Caco-2 (cell line): ENCODE measurements around the gene RBM25. TPM values are rescaled to one million over a fixed set of nuclear protein-coding genes. Genes with fewer than 3 reads are reported as not detected.

Experiments used
- BruUV-seq: library from RNA; stranded (reverse); fragments of 400-500 nt; replicated peaks from 2 replicates; lab custom pipeline; 2021; lab: Mats Ljungman, UMichigan
- CTCF ChIA-PET: fragments of 300-600 bp; sonication (Branson Sonifier 250); formaldehyde crosslinking; loops from one replicate; lab custom pipeline; 2022; ENCODE audit warnings: antibody characterized with exemption; lab: Charles Lee
- POLR2A ChIA-PET: fragments of 300-600 bp; sonication (Branson Sonifier 250); formaldehyde crosslinking; loops from one replicate; lab custom pipeline; 2022; ENCODE audit warnings: antibody characterized with exemption; lab: Charles Lee
- DNase-seq, 2 experiments: peaks; one replicate each; pipeline versions ENCODE4 v3.0.0 to v3.0.0-alpha.2; 2020 to 2022
- H3K27me3 ChIP-seq: replicated peaks from 2 replicates; pipeline ENCODE4 v1.6.0; 2011; ENCODE audit warnings: low read length; ENCODE audit not compliant: control insufficient read depth, insufficient read depth
- H3K36me3 ChIP-seq: 2 replicates; pipeline ENCODE4 v1.5.1; 2011; ENCODE audit warnings: low read length; ENCODE audit not compliant: control insufficient read depth, insufficient read depth
- H3K4me1 ChIP-seq: fragments of 250-450 bp; sonication (Bioruptor Pico); 2 replicates; pipeline ENCODE4 v1.5.1; 2020; ENCODE audit warnings: mild to moderate bottlenecking
- H3K4me3 ChIP-seq: 2 replicates; pipeline ENCODE4 v1.5.1; 2011; ENCODE audit warnings: low read depth, mild to moderate bottlenecking, control low read depth, low read length
- H3K9me3 ChIP-seq: fragments of 250-450 bp; sonication (Bioruptor Pico); 2 replicates; pipeline ENCODE4 v1.5.1; 2020; ENCODE audit warnings: mild to moderate bottlenecking, moderate library complexity
- H3K27ac Mint-ChIP-seq: one replicate; pipeline ENCODE4 v1.8.0; 2022; ENCODE audit warnings: mixed read lengths; ENCODE audit not compliant: unreplicated experiment
- H3K27me3 Mint-ChIP-seq: one replicate; pipeline ENCODE4 v1.8.0; 2022; ENCODE audit warnings: mixed read lengths; ENCODE audit not compliant: insufficient read depth, unreplicated experiment
- H3K36me3 Mint-ChIP-seq: one replicate; pipeline ENCODE4 v1.8.0; 2022; ENCODE audit warnings: mild to moderate bottlenecking, mixed read lengths; ENCODE audit not compliant: insufficient read depth, unreplicated experiment
- H3K4me1 Mint-ChIP-seq: one replicate; pipeline ENCODE4 v1.8.0; 2022; ENCODE audit warnings: low read depth, mixed read lengths; ENCODE audit not compliant: unreplicated experiment
- H3K4me3 Mint-ChIP-seq: one replicate; pipeline ENCODE4 v1.8.0; 2022; ENCODE audit warnings: mild to moderate bottlenecking, moderate library complexity, mixed read lengths; ENCODE audit not compliant: unreplicated experiment
- H3K9me3 Mint-ChIP-seq: one replicate; pipeline ENCODE4 v1.8.0; 2022; ENCODE audit warnings: mixed read lengths; ENCODE audit not compliant: unreplicated experiment
- intact Hi-C: fragments of 100-400 bp; cut with micrococcal nuclease; formaldehyde crosslinking; loops from one replicate; pipeline ENCODE4 v1.10.0; 2022; ENCODE audit not compliant: unreplicated experiment
- total RNA-seq: library from RNA; stranded (reverse); gene quantifications from 2 replicates; pipeline ENCODE4 v1.2.3, GENCODE V29; 2022
- TF ChIP-seq, protein P1 (sequence below), 2 experiments: fragments of 200-600 bp in 1 of 2; IDR thresholded peaks; 1 replicate in 1 of 2; 2 replicates in 1 of 2; pipeline versions ENCODE4 v1.5.1 to v1.8.0; 2011 to 2022; ENCODE audit warnings: antibody characterized with exemption in 1 of 2, control low read depth in 1 of 2, inconsistent platforms in 1 of 2, low read depth in 1 of 2, low read length in 1 of 2, mild to moderate bottlenecking in 1 of 2, moderate library complexity in 1 of 2; ENCODE audit not compliant: insufficient read depth in 1 of 2, severe bottlenecking in 1 of 2, unreplicated experiment in 1 of 2

Gene RBM25
- total RNA-seq, 1 experiment from 2014 or later: 89.3 TPM

DNA sequence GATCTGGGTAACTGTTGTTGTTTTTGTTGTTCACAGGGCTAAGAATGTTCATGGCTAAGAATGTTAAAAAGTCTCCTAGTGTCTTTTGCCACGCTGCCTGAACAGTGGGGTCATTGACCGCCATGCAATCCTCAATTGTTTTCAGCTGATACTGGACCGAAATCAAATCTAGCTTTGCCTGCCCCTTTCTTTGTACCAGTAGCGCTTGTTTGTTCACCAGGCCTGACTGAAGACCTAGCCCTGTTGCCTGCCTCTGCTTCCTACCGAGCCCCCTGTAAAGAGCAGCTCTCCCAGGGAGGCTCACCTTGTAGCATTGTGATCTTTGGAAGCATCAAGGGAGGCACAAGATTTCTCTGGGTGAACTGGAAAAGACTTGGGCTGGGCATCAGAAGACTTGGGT lies 84.7 kb downstream of the RBM25 start:
- intact Hi-C loops: no loop called here
- Mint-ChIP-seq H3K27ac (peak overlapping the region; percentile 17), H3K4me1 (no peaks in the 10 kb centered on the region), H3K4me3 (no peak overlapping the region), H3K27me3 (no peaks in the 10 kb centered on the region), H3K9me3 (no peaks in the 10 kb centered on the region), H3K36me3 (peaks cover 2% of the 10 kb centered on the region)
- no peak overlapping the region for H3K4me3 ChIP-seq
- no peaks in the 10 kb centered on the region for H3K27me3 ChIP-seq
- H3K9me3 ChIP-seq: no peaks in the 10 kb centered on the region
- TF ChIP-seq, protein P1, sequence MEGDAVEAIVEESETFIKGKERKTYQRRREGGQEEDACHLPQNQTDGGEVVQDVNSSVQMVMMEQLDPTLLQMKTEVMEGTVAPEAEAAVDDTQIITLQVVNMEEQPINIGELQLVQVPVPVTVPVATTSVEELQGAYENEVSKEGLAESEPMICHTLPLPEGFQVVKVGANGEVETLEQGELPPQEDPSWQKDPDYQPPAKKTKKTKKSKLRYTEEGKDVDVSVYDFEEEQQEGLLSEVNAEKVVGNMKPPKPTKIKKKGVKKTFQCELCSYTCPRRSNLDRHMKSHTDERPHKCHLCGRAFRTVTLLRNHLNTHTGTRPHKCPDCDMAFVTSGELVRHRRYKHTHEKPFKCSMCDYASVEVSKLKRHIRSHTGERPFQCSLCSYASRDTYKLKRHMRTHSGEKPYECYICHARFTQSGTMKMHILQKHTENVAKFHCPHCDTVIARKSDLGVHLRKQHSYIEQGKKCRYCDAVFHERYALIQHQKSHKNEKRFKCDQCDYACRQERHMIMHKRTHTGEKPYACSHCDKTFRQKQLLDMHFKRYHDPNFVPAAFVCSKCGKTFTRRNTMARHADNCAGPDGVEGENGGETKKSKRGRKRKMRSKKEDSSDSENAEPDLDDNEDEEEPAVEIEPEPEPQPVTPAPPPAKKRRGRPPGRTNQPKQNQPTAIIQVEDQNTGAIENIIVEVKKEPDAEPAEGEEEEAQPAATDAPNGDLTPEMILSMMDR (IDR thresholded peaks at IDR 0.05; ENCODE audit: insufficient read depth in 1 of 2, low read depth in 1 of 2, low read length in 1 of 2, severe bottlenecking in 1 of 2, unreplicated experiment in 1 of 2): no peak
- POLR2A ChIA-PET: no interaction called here
- CTCF ChIA-PET: no interaction called here
- DNase-seq: no peak
- peaks cover 12% of the 10 kb centered on the region; the same call in 1 of the 2 replicates for H3K4me1 ChIP-seq
- no peaks in the 10 kb centered on the region; the same call in 1 of the 2 replicates for H3K36me3 ChIP-seq
- no TSS peak for BruUV-seq

DNA sequence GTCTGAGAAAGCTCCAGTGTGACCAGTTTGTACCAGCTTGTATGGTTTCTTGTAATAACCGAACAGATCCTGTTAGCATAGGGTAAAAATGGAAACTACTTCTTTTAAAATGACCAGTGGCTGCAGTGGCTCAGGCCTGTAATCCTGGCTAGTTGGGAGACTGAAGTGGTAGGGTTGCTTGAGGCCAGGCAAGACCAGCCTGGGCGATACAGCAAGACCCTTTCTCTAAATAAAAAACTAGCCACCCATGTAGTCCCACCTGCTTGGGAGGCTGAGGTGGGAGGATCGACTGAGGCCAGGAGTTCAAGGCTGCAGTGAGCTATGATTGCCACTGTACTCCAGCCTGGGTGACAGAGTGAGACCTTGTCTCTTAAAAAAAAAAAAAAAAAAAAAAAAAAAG lies 85.3 kb downstream of the RBM25 start:
- Mint-ChIP-seq H3K4me3 (no peak overlapping the region), H3K4me1 (no peaks in the 10 kb centered on the region), H3K36me3 (peaks cover 8% of the 10 kb centered on the region), H3K27ac (peak overlapping the region; percentile 17), H3K9me3 (no peaks in the 10 kb centered on the region), H3K27me3 (no peaks in the 10 kb centered on the region)
- CTCF ChIA-PET: no interaction called here
- no peak for DNase-seq
- no peaks in the 10 kb centered on the region; the same call in 1 of the 2 replicates for H3K36me3 ChIP-seq
- no TSS peak for BruUV-seq
- POLR2A ChIA-PET: interaction anchor here (0.6 to 0.7 kb wide), 3 partner anchors 99 to 217 kb away, joined by 3 to 9 read pairs (median 4); no protein-coding TSS in a partner anchor
- intact Hi-C loops: no loop called here
- no peak overlapping the region for H3K4me3 ChIP-seq
- H3K4me1 ChIP-seq: peaks cover 12% of the 10 kb centered on the region; the same call in 1 of the 2 replicates
- no peaks in the 10 kb centered on the region for H3K27me3 ChIP-seq
- TF ChIP-seq, protein P1 (IDR thresholded peaks at IDR 0.05; ENCODE audit: insufficient read depth in 1 of 2, low read depth in 1 of 2, low read length in 1 of 2, severe bottlenecking in 1 of 2, unreplicated experiment in 1 of 2): no peak
- no peaks in the 10 kb centered on the region for H3K9me3 ChIP-seq

DNA sequence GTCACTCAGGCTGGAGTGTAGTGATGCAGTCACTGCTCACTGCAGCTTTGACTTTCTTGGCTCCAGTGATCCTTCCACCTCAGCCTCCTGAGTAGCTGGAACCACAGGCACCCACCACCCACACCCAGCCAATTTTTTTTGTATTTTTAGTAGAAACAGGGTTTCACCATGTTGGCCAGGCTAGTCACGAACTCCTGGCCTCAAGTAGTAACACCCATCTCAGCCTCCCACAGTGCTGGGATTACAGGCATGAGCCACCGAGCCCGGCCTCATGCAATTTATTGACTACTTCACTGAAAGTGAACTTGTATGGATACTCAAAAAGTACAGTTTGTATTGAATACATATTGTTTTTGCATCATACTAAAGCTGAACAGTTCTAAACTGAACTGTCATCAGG lies 87.0 kb downstream of the RBM25 start:
- Histone ChIP-seq H3K4me3 (no peak overlapping the region), H3K9me3 (no peaks in the 10 kb centered on the region), H3K4me1 (peaks cover 23% of the 10 kb centered on the region), H3K36me3 (no peaks in the 10 kb centered on the region; the same call in none of the 2 replicates), H3K27me3 (no peaks in the 10 kb centered on the region)
- no TSS peak for BruUV-seq
- ChIA-PET POLR2A (no interaction called here), CTCF (no interaction called here)
- Mint-ChIP-seq H3K36me3 (peaks cover 14% of the 10 kb centered on the region), H3K27ac (no peak overlapping the region), H3K9me3 (no peaks in the 10 kb centered on the region), H3K4me3 (no peak overlapping the region), H3K4me1 (no peaks in the 10 kb centered on the region), H3K27me3 (no peaks in the 10 kb centered on the region)
- intact Hi-C loops: no loop called here
- DNase-seq: no peak
- TF ChIP-seq, protein P1 (IDR thresholded peaks at IDR 0.05; ENCODE audit: insufficient read depth in 1 of 2, low read depth in 1 of 2, low read length in 1 of 2, severe bottlenecking in 1 of 2, unreplicated experiment in 1 of 2): no peak
